Activated T-cell treated with anti-CD3 and anti-CD28 coated beads, Interleukin-2, amount 50 U/mL, for 24 hours (primary cell): ENCODE measurements around the gene FAM83D.
"Not testable (repeated sequence)": the region's sequence is repeated elsewhere in the genome, so short reads cannot be mapped to it uniquely, and the experiment has no call there.

Source experiments
- DNase-seq: peaks from one replicate; pipeline ENCODE4 v3.0.0-alpha.2; 2020
- H3K27ac Mint-ChIP-seq: 2 replicates; pipeline ENCODE4 v1.8.0; 2020; ENCODE audit warnings: mild to moderate bottlenecking, mixed read lengths
- H3K27me3 Mint-ChIP-seq: 2 replicates; pipeline ENCODE4 v1.8.0; 2020; ENCODE audit warnings: mixed read lengths
- H3K36me3 Mint-ChIP-seq: 2 replicates; pipeline ENCODE4 v1.8.0; 2020; ENCODE audit warnings: low read depth, mixed read lengths
- H3K4me1 Mint-ChIP-seq: 2 replicates; pipeline ENCODE4 v1.8.0; 2020; ENCODE audit warnings: low read depth, mixed read lengths
- H3K4me3 Mint-ChIP-seq: 2 replicates; pipeline ENCODE4 v1.8.0; 2020; ENCODE audit warnings: mild to moderate bottlenecking, moderate library complexity, mixed read lengths
- H3K9me3 Mint-ChIP-seq: 2 replicates; pipeline ENCODE4 v1.8.0; 2020; ENCODE audit warnings: mixed read lengths

FAM83D gene

DNA sequence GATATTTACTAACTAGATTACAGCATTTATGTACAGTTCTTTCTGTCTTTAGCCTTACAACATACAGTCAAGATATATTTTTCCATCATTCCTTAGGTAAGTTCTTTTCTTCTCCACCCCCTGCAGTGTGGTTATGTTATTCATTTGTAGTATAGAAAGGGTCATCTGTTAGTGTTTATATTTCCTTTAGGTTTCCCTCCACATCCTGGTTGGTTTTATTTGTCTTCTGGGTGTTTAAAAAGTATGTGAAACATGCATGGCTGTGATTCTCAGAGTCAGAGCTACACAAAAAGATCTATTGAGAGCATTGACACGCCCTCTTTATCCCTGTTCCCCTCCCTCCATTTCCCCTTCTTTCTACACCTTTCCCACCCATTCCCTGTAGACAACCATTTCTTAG, 56.1 kb downstream of the FAM83D start:
- Mint-ChIP-seq H3K4me3 (no peak overlapping the region), H3K27ac (no peak overlapping the region), H3K36me3 (peaks cover 64% of the 10 kb centered on the region), H3K9me3 (no peaks in the 10 kb centered on the region), H3K27me3 (no peaks in the 10 kb centered on the region), H3K4me1 (peaks cover 12% of the 10 kb centered on the region)
- no peak for DNase-seq

DNA sequence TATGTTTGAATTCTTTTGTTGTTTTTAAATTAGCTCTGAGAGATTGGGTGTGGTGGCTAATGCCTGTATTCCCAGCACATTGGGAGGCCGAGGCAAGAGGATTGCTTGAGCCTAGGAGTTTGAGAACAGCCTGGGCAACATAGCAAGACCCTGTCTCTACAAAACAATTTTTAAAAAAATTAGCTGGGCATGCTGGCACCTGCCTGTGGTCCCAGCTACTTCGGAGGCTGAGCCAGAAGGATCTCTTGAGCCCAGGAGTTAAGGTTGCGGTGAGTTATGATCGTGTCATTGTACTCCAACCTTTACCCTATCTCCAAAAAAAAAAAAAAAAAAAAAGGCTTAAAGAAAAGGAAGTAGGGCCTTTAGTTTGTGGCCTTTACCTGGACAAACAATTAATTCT, 58.8 kb downstream of the FAM83D start:
- Mint-ChIP-seq H3K36me3 (peaks cover 81% of the 10 kb centered on the region), H3K27ac (no peak overlapping the region), H3K9me3 (no peaks in the 10 kb centered on the region), H3K4me3 (no peak overlapping the region), H3K4me1 (peaks cover 15% of the 10 kb centered on the region), H3K27me3 (no peaks in the 10 kb centered on the region)
- DNase-seq = no peak

DNA sequence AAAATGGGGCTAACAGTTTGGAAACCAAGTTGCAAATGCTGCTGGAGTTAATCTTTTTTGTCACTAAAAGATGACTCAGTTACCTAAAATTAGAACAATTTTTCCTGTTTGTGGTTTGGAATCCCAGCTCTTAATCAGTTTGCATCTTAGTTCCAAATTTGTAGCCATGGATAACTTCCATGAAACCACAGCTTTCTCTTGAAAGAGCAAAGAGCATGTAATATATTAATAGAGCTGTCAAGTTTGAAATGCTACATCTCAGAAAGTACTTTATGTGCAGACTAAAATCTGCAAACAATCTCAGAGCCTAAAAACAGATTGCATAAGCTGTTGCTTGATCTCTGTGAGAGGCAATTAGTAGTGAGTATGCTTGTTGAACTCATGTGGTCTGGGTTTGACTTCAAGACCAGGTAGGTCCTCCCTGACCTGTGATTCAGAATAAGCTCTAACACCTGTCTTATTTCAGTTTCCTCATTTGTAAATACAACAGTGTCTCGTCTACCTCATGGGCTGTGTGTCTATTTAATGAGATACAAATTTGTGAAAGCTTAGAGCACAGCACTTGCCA, 59.5 kb downstream of the FAM83D start:
- no peak for DNase-seq
- Mint-ChIP-seq H3K27ac (no peak overlapping the region), H3K9me3 (no peaks in the 10 kb centered on the region), H3K4me1 (peaks cover 15% of the 10 kb centered on the region), H3K4me3 (no peak overlapping the region), H3K36me3 (peaks cover 80% of the 10 kb centered on the region), H3K27me3 (no peaks in the 10 kb centered on the region)

DNA sequence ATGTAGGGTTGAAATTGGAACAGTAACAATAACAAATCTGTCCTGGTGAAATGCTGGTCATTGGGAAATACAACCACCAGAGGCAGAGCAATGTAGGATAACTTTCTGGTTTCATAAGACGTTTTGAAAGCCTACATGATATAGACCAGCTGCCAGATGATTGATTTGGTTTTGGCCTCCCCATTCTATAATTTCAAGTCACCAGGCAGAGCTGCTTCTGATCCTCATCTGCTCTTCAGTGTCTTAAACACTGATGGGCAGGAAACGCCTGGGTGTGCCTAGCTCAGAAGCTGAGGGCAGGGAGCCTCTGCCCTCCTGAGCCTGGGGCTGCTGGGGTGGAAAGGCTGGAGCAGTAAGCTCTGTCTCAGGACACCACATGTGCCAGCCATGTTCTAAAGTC, 60.4 kb downstream of the FAM83D start:
- H3K36me3 Mint-ChIP-seq = peaks cover 80% of the 10 kb centered on the region
- peaks cover 15% of the 10 kb centered on the region for H3K4me1 Mint-ChIP-seq
- peak overlapping the region; percentile 55 for H3K27ac Mint-ChIP-seq

DNA sequence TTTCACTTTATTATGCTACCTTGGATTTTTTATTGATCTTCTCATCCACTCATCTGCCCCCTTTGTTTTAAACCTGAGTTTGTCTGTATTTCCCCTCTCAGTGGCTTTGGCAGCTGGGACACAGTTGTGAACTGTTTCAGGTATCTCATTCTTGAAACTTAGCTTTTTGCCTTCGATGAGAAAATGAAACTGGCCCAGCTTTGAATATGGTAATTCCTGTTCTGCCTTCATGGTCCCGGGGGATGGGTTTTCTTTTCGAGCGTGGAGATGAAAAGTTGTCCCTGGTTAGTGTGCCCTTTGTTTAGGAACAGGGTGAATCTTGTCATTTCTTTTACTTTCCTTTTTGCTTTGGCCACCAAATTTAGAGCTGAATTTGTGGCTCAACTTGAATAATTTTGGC, 61.6 kb downstream of the FAM83D start:
- Mint-ChIP-seq H3K27ac (peak overlapping the region; percentile 20), H3K36me3 (peaks cover 79% of the 10 kb centered on the region), H3K4me3 (no peak overlapping the region), H3K27me3 (no peaks in the 10 kb centered on the region), H3K4me1 (peaks cover 12% of the 10 kb centered on the region), H3K9me3 (no peaks in the 10 kb centered on the region)
- no peak for DNase-seq

More for the DNA sequence above, 60.4 kb downstream of the FAM83D start:
- H3K27me3 Mint-ChIP-seq = no peaks in the 10 kb centered on the region
- no peaks in the 10 kb centered on the region for H3K9me3 Mint-ChIP-seq
- no peak overlapping the region for H3K4me3 Mint-ChIP-seq
- no peak for DNase-seq

DNA sequence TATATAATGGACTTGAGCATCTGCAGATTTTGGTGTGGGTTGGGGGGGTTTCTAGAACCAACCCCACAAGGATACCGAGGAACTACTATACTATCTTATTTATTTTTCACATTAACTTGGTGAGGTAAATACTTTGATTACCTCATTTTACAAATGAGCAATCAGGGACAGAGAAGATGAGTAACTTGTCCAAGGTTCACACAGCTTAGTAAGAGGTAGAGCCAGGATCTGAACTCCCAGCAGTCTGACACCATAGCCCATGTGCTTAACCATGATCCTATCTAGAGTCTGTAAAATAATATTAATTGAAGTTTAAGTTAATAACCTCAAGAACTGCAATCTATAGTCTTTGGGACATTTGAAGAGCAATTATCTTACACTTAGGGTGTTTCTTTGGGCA, 64.5 kb downstream of the FAM83D start:
- Mint-ChIP-seq H3K4me3 (no peak overlapping the region), H3K36me3 (peaks cover 76% of the 10 kb centered on the region), H3K27ac (no peak overlapping the region), H3K4me1 (peaks cover 9% of the 10 kb centered on the region), H3K9me3 (no peaks in the 10 kb centered on the region), H3K27me3 (no peaks in the 10 kb centered on the region)
- DNase-seq = no peak

DNA sequence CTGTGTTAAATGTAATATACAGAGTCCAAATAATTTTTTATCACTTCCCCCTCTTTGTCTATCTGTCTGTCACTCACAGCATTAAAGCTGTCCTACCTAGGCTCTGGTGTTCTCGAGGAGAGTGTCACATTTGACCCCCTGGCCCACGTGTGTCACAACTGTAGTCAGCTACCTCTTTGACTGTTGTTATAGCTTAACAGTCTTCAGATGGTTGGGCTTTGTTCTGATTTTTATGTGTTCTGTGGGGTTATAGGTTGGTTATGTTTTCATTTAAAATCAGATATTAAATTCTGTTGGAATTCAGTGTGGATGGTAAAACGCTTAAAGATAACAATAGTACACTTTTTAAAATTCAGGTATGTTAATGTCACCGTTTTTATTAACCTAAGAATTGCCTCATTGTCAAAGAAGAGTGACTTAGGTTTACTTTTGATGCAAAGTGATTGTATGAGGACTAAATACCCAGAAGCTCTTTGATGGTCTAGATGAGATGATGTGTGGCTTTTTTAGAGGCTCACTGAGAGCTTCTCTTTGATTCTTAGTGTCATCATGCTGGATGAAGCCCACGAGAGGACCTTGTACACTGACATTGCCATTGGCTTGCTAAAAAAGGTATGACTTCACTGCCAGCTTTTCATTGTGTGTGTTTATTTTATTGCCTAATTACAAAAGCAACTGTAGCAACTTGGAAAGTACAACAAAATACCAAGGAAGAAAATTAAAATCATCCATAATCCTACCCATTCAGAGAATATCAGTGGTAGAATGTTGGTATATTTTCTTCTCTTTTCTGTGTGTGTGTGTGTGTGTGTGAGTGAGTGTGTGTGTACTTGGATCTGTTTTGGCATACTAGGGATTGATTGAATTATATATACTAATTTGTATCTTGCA, 65.8 kb downstream of the FAM83D start:
- peaks cover 74% of the 10 kb centered on the region for H3K36me3 Mint-ChIP-seq
- H3K27ac Mint-ChIP-seq = no peak overlapping the region
- peaks cover 11% of the 10 kb centered on the region for H3K4me1 Mint-ChIP-seq
- no peak overlapping the region for H3K4me3 Mint-ChIP-seq
- H3K27me3 Mint-ChIP-seq = no peaks in the 10 kb centered on the region
- no peaks in the 10 kb centered on the region for H3K9me3 Mint-ChIP-seq
- no peak for DNase-seq

DNA sequence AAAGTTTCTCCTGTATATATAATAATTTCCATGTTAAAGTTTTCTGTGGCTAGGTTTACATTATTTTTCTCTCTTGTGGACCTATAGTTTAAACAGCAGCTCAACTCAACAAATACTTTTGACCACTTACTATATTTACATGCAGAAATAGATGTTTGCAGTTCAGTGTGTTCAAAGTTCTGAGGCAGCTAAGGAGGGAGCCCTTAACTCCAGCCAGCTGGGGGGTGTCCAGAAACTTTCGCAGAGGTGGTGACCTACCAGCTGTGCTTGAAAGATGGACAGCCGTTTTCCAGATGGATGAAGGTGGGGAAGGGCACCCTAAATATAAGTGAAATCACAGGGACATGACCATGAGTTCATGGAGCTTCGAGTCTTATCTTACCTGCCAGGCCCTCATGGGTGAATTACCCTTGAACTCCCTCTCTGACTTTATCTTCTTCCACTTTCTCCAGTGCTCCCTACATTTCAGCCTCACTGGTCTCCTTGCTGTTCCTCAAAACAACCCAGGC, 69.4 kb downstream of the FAM83D start:
- DNase-seq = no peak
- no peaks in the 10 kb centered on the region for H3K27me3 Mint-ChIP-seq
- peaks cover 33% of the 10 kb centered on the region for H3K4me1 Mint-ChIP-seq
- peaks cover 80% of the 10 kb centered on the region for H3K36me3 Mint-ChIP-seq
- H3K27ac Mint-ChIP-seq = no peak overlapping the region
- H3K4me3 Mint-ChIP-seq = no peak overlapping the region
- no peaks in the 10 kb centered on the region for H3K9me3 Mint-ChIP-seq

DNA sequence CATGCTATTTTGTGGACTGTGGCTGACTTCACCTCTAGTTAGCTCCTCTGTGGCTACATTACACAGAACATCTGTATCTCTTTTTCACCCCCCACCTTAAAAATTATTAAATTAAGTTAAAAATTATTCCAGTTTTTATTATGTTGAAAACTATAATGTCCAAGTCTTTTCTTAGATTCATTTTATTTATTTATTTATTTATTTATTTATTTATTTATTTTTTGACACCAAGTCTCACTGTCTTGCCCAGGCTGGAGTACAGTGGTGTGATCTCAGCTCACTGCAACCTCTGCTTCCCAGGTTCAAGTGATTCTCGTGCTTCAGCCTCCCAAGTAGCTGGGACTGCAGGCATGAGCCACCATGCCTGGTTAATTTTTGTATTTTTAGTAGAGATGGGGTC, 70.6 kb downstream of the FAM83D start:
- peaks cover 80% of the 10 kb centered on the region for H3K36me3 Mint-ChIP-seq
- H3K4me1 Mint-ChIP-seq = peaks cover 33% of the 10 kb centered on the region
- not testable (repeated sequence) for H3K27ac Mint-ChIP-seq, H3K9me3 Mint-ChIP-seq, DNase-seq, H3K27me3 Mint-ChIP-seq, H3K4me3 Mint-ChIP-seq

DNA sequence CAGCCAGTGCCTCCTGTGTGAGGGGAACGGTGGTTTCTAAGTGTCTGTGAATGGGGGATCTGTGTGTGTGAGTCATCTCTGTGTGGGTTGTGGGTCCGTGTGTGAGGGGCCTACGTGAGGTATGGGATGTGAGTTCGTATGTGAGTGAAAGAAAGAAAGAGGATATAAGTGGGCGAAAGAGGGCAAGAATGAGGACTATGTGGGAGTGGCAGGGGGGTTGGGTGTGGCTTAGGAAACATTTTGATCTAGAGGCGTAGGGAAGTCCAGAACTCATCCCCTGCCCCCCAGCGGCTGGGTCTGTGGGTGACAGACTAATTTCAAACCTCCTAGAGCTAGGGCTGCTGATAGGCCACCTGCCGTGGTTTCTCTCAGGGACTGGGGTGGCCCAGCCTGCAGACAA, 71.4 kb downstream of the FAM83D start:
- H3K36me3 Mint-ChIP-seq = peaks cover 82% of the 10 kb centered on the region

DNA sequence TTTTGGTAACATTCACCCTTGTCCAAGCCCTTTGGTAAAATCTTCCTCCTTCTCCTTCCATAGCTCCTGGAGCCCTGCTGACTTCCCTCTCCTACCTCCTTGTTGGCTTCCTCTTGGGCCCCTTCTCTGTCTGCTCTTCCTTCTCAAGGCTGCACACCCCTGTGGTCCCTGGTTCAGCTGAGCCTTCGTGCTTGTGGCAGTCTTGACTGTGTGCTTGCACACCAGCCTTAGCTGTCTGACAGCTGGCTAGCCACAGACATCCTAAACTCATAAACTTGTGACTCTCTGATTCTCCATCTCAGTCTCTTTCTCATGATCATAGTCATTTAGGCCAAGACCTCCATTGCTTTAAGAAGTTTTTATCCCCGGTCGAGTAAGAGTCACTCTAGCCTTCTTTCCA, 73.0 kb downstream of the FAM83D start:
- Mint-ChIP-seq H3K4me1 (peaks cover 41% of the 10 kb centered on the region), H3K27ac (peak overlapping the region; percentile 10), H3K4me3 (no peak overlapping the region), H3K36me3 (peaks cover 86% of the 10 kb centered on the region), H3K27me3 (no peaks in the 10 kb centered on the region), H3K9me3 (no peaks in the 10 kb centered on the region)
- no peak for DNase-seq

More for the DNA sequence above, 71.4 kb downstream of the FAM83D start:
- peaks cover 33% of the 10 kb centered on the region for H3K4me1 Mint-ChIP-seq
- no peaks in the 10 kb centered on the region for H3K9me3 Mint-ChIP-seq
- DNase-seq = peak; percentile 73
- peak overlapping the region; percentile 88 for H3K27ac Mint-ChIP-seq
- no peaks in the 10 kb centered on the region for H3K27me3 Mint-ChIP-seq
- H3K4me3 Mint-ChIP-seq = peak overlapping the region; percentile 56

DNA sequence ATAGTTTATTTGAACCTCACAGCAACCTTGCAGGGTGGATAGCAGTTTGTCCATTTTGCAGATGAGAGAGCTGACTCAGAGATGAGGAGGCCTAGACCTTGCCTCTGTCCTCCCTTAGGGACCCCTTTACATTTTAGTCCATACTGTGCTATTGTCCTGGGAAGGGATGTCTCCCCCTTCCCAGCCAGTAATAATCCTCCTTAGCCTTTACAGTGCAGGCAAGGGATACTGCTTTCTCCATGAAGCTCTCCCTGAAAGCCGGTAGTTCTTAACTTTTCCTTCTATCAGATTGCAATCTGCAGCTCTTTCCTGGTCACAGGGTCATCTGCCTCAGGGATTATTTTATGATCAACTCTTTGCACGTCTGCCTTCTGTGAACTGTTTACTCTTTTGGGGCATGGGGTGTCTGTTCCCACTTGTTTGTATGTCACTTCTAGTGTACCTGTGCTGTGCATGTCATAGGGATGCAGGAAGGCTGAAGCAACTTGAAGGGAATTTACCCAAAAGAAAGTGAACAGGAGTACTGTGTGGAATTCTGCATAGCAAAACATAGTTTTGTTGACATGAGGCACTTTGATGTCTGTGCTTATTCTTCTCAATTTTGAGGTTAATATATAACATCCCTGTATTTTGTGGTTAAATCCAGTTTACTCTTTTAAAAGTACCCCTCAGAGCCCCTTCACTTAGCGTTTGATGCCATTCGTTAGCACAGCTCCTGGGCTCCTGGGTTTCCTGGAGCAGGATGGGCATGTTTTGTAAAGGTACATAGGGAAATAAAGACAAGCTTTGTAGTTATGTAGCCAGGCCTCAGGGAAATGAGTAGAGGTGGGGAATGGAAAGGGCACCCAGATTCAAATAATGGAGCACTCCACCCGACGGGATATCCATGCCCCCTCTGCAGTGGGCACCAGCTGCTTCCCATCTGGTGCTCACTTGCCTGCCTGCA, 74.0 kb downstream of the FAM83D start:
- Mint-ChIP-seq H3K9me3 (no peaks in the 10 kb centered on the region), H3K27ac (no peak overlapping the region), H3K4me3 (no peak overlapping the region), H3K36me3 (peaks cover 85% of the 10 kb centered on the region), H3K27me3 (no peaks in the 10 kb centered on the region), H3K4me1 (peaks cover 46% of the 10 kb centered on the region)
- no peak for DNase-seq
